GM12878 (cell line): Measurements from ENCODE around the gene THADA. TPM values are rescaled to one million over a fixed set of nuclear protein-coding genes. Genes with fewer than 3 reads are reported as not detected.
A peak's percentile ranks its signal among the peaks of the same experiment; 100 is the strongest.

Source experiments
- BCL11A ChIP-seq: IDR thresholded peaks from 2 replicates; pipeline ENCODE4 v1.6.1; 2011; ENCODE audit warnings: low read depth, low read length
- EZH2 ChIP-seq: IDR thresholded peaks from 2 replicates; pipeline ENCODE4 v1.6.1; 2012; ENCODE audit warnings: low read depth, mild to moderate bottlenecking, control low read depth, inconsistent platforms, low read length, borderline replicate concordance; ENCODE audit not compliant: control insufficient read depth
- IRF4 ChIP-seq: IDR thresholded peaks from 2 replicates; pipeline ENCODE4 v1.6.1; 2011; ENCODE audit warnings: low read depth, low read length
- MEF2A ChIP-seq: IDR thresholded peaks from 2 replicates; pipeline ENCODE4 v1.6.1; 2011; ENCODE audit warnings: low read depth, mild to moderate bottlenecking, low read length, moderate library complexity; ENCODE audit not compliant: insufficient read depth
- MEF2B ChIP-seq: fragments of 450-650 bp; IDR thresholded peaks from 2 replicates; pipeline ENCODE4 v1.6.1; 2018; ENCODE audit warnings: mild to moderate bottlenecking, moderate library complexity; ENCODE audit not compliant: partially characterized antibody, poor library complexity, severe bottlenecking
- NBN ChIP-seq: fragments of 450-650 bp; IDR thresholded peaks from 2 replicates; pipeline ENCODE4 v1.6.1; 2016
- SMAD1 ChIP-seq: fragments of 450-650 bp; IDR thresholded peaks from 2 replicates; pipeline ENCODE4 v1.6.1; 2018; ENCODE audit warnings: mild to moderate bottlenecking, low read depth; ENCODE audit not compliant: partially characterized antibody
- ZBED1 ChIP-seq: IDR thresholded peaks from 2 replicates; pipeline ENCODE4 v1.6.1; 2016; ENCODE audit warnings: borderline replicate concordance
- ZNF622 ChIP-seq: fragments of 450-650 bp; IDR thresholded peaks from 2 replicates; pipeline ENCODE4 v1.6.1; 2017; ENCODE audit warnings: mild to moderate bottlenecking, inconsistent platforms
- polyA plus RNA-seq, 11 experiments: library from polyadenylated mRNA; depleted of rRNA in 4 of 11; unstranded in 6 of 11; stranded (reverse) in 5 of 11; fragments of >200 nt; fragmentation: Nextera tagmentation in 4 of 11; fragmentation: Illumina TruSeq in 1 of 11; extraction: Ambion mirVana in 4 of 11; extraction: Trizol in 1 of 11; gene quantifications; 1 replicate in 1 of 11; 2 replicates in 10 of 11; pipeline versions ENCODE4 v1.2.1 to v1.2.3, GENCODE V29; 2011 to 2016; ENCODE audit warnings: inconsistent platforms in 2 of 11, missing spikeins in 2 of 11, low read depth in 1 of 11
- total RNA-seq, 4 experiments: library from RNA; depleted of rRNA in 3 of 4; stranded (reverse); fragments of >200 nt in 3 of 4; fragmentation: Illumina TruSeq in 1 of 4; extraction: Trizol in 1 of 4; gene quantifications; 2 replicates each; pipeline versions ENCODE4 v1.2.1 to v1.2.3, GENCODE V29; 2013 to 2021
- TF ChIP-seq, protein P1 (sequence below): fragments of 150-350 bp; IDR thresholded peaks from 2 replicates; pipeline ENCODE4 v1.6.1; 2014; ENCODE audit warnings: mild to moderate bottlenecking, low read depth, low read length
- TF ChIP-seq, protein P2 (sequence below): fragments of 450-650 bp; IDR thresholded peaks from 2 replicates; pipeline ENCODE4 v1.6.1; 2016; ENCODE audit warnings: mild to moderate bottlenecking

Gene THADA
- total and polyA plus RNA-seq, 10 of the 15 experiments (the other 5 are each of a cell fraction or from before 2014, with no cell fraction given), result 14.6 to 33.2 (median 23.2) TPM

DNA sequence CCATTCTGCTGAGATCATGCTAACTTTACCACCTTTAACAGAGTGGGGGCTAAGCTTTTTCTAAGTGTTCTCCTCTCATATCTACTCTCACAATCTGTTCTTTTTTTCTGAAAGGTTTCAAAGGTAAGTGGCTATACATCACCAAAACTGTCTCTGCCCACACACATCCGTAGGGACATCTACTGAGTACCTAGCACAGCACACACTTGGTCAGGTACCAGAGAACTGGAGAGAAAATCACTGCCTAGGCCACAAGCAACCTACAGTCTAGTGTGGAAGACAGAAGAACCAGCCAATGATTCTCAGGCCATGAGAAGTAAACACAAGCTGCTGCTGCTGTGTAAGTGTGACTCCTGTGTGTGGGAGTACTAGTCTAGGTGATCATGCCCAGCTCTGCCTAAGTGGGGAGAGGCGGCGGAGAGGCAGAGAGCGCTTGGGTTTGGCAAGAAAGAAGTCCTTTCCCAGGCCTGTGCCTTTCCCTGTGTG, 193.3 kb downstream of the THADA start (continued):
- TF ChIP-seq EZH2 (no peak), BCL11A (peak; percentile 36; the same call in 1 of the 2 replicates), ZBED1 (peak; percentile 17; the same call in 1 of the 2 replicates), MEF2A (no peak; the same call in 1 of the 2 replicates), MEF2B (peak; percentile 76), SMAD1 (peak; percentile 21), IRF4 (0 out of 2 replicates have a peak, but pooled peaks have one; percentile 28), NBN (0 out of 2 replicates have a peak, but pooled peaks have one; percentile 17), ZNF622 (no peak)
- TF ChIP-seq, protein P1, sequence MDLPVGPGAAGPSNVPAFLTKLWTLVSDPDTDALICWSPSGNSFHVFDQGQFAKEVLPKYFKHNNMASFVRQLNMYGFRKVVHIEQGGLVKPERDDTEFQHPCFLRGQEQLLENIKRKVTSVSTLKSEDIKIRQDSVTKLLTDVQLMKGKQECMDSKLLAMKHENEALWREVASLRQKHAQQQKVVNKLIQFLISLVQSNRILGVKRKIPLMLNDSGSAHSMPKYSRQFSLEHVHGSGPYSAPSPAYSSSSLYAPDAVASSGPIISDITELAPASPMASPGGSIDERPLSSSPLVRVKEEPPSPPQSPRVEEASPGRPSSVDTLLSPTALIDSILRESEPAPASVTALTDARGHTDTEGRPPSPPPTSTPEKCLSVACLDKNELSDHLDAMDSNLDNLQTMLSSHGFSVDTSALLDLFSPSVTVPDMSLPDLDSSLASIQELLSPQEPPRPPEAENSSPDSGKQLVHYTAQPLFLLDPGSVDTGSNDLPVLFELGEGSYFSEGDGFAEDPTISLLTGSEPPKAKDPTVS, result no peak
- TF ChIP-seq, protein P2, sequence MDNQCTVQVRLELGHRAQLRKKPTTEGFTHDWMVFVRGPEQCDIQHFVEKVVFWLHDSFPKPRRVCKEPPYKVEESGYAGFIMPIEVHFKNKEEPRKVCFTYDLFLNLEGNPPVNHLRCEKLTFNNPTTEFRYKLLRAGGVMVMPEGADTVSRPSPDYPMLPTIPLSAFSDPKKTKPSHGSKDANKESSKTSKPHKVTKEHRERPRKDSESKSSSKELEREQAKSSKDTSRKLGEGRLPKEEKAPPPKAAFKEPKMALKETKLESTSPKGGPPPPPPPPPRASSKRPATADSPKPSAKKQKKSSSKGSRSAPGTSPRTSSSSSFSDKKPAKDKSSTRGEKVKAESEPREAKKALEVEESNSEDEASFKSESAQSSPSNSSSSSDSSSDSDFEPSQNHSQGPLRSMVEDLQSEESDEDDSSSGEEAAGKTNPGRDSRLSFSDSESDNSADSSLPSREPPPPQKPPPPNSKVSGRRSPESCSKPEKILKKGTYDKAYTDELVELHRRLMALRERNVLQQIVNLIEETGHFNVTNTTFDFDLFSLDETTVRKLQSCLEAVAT, result peak; percentile 59
